ENCODE results near the gene CTTNBP2.

CTTNBP2 gene

DNA sequence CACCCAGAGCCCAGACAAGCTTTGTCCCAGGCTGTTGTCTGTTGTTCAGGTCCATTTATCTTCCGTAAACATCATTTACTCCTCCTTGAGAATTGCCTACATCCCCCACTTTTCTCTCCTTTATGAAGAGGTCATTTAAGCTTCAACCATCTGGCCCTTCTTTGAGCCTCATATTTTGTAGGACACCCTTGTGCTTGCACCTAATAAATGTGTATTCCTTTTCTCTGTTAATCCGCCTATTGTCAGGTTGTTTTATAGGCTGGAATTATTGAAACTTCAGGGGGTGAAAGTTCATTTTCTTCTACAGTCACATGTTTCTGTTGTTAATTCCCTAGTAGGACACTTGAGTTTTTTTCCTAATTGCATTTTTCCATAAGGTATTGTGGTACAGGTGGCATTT is 19.6 kb upstream of the CTTNBP2 start:
- Histone ChIP-seq H3K4me3 (ENCODE audit: low read length) (no peak overlapping the region), H3K9me3 (ENCODE audit: control insufficient read depth, low read length) (no peaks in the 10 kb centered on the region), H3K27me3 (replicated peaks; ENCODE audit: control insufficient read depth, insufficient read depth, low read length) (peaks cover 7% of the 10 kb centered on the region), H3K4me1 (ENCODE audit: control insufficient read depth, insufficient read depth, low read length) (no peaks in the 10 kb centered on the region), H3K9ac (ENCODE audit: low read length) (no peak overlapping the region), H3K36me3 (ENCODE audit: control insufficient read depth, insufficient read depth, low read length, severe bottlenecking) (no peaks in the 10 kb centered on the region)
- no peak for DNase-seq (ENCODE audit: low read depth)

DNA sequence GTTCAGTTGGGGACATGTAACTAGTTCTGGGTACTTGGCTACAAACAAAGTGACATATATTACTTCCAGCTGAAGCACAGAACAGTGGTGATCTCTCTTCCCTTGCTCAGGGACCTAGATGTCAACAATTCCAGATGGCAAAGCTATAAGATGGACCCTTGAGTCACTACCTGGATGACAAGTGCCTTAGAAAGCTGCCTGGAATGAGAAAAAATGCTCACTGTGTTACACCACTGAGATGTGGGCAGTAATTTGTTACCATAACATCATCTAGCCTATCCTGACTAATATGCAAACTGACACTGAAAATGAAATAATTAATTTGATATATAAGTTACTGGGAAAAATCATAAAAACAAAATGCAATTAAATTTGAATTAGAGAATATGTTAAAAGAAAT is 16.4 kb upstream of the CTTNBP2 start:
- DNase-seq (ENCODE audit: low read depth), result no peak
- Histone ChIP-seq H3K9me3 (ENCODE audit: control insufficient read depth, low read length) (no peaks in the 10 kb centered on the region), H3K9ac (ENCODE audit: low read length) (no peak overlapping the region), H3K27me3 (replicated peaks; ENCODE audit: control insufficient read depth, insufficient read depth, low read length) (peaks cover 3% of the 10 kb centered on the region), H3K4me3 (ENCODE audit: low read length) (no peak overlapping the region), H3K36me3 (ENCODE audit: control insufficient read depth, insufficient read depth, low read length, severe bottlenecking) (no peaks in the 10 kb centered on the region), H3K4me1 (ENCODE audit: control insufficient read depth, insufficient read depth, low read length) (no peaks in the 10 kb centered on the region)

DNA sequence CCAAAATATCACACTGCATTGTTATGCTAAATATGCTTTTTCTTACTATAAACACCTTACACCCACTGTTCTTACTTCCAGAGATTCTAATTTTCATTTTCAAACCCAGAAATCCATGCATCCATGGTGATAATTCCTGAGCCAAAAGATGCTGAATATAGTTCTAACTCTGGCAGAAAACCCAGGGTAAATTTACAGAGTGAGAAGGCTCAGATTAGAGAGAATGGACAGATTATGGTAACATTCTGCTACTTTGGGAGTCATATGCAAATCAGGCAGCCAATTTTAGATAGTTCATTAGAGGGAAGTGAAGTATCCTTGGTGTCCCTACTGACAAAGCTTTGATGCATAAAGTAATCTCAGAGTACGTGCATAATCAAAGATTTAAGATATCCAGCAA is 15.4 kb upstream of the CTTNBP2 start:
- H3K9me3 ChIP-seq (ENCODE audit: control insufficient read depth, low read length), result no peaks in the 10 kb centered on the region
- H3K9ac ChIP-seq (ENCODE audit: low read length), result no peak overlapping the region
- DNase-seq (ENCODE audit: low read depth), result no peak
- H3K4me1 ChIP-seq (ENCODE audit: control insufficient read depth, insufficient read depth, low read length), result no peaks in the 10 kb centered on the region
- peaks cover 3% of the 10 kb centered on the region for H3K27me3 ChIP-seq (replicated peaks; ENCODE audit: control insufficient read depth, insufficient read depth, low read length)
- H3K36me3 ChIP-seq (ENCODE audit: control insufficient read depth, insufficient read depth, low read length, severe bottlenecking), result no peaks in the 10 kb centered on the region
- no peak overlapping the region for H3K4me3 ChIP-seq (ENCODE audit: low read length)

DNA sequence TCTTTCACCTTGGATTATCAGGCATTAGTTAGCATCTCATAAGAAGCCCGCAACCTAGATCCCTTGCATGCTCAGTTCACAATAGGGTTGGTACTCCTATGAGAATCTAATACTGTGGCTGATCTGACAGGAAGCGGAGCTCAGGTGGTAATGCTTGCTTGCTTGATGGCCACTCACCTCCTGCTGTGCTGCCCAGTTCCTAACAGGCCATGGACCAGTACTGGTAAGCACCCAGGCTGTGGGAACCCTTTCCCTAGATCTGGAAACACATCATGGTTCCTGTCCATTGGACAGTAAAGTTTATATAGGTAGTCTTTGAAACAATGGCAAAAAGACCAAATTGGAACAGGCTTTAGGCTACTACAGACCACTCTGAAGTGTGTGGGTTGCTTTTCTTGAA is 9.4 kb upstream of the CTTNBP2 start:
- no peaks in the 10 kb centered on the region for H3K27me3 ChIP-seq (replicated peaks; ENCODE audit: control insufficient read depth, insufficient read depth, low read length)
- no peaks in the 10 kb centered on the region for H3K36me3 ChIP-seq (ENCODE audit: control insufficient read depth, insufficient read depth, low read length, severe bottlenecking)
- H3K4me1 ChIP-seq (ENCODE audit: control insufficient read depth, insufficient read depth, low read length), result no peaks in the 10 kb centered on the region
- H3K9me3 ChIP-seq (ENCODE audit: control insufficient read depth, low read length), result no peaks in the 10 kb centered on the region
- H3K4me3 ChIP-seq (ENCODE audit: low read length), result no peak overlapping the region
- DNase-seq (ENCODE audit: low read depth), result no peak
- H3K9ac ChIP-seq (ENCODE audit: low read length), result no peak overlapping the region

DNA sequence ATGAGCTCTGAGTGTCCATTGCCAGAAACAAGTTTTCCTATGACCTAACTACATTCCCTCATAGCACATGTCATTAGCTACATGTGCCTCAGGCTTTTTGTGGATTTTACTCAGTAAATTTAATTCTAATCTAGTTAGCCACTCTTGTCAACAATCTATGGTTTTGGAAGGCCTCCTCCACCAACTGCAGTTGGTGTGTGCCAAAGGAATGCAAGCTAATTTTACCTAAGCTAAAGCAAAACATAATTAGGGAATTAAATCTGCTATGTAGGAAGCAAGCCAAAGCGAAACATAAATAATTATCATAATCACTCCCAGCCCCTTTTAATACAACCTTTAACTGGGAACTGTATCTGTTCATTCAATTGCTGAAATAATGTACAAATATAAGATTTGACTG is 3.5 kb upstream of the CTTNBP2 start:
- H3K4me1 ChIP-seq (ENCODE audit: control insufficient read depth, insufficient read depth, low read length), result peaks cover 13% of the 10 kb centered on the region
- H3K36me3 ChIP-seq (ENCODE audit: control insufficient read depth, insufficient read depth, low read length, severe bottlenecking), result no peaks in the 10 kb centered on the region
- H3K9ac ChIP-seq (ENCODE audit: low read length), result no peak overlapping the region
- no peaks in the 10 kb centered on the region for H3K9me3 ChIP-seq (ENCODE audit: control insufficient read depth, low read length)
- peaks cover 6% of the 10 kb centered on the region for H3K27me3 ChIP-seq (replicated peaks; ENCODE audit: control insufficient read depth, insufficient read depth, low read length)
- DNase-seq (ENCODE audit: low read depth), result no peak
- no peak overlapping the region for H3K4me3 ChIP-seq (ENCODE audit: low read length)

DNA sequence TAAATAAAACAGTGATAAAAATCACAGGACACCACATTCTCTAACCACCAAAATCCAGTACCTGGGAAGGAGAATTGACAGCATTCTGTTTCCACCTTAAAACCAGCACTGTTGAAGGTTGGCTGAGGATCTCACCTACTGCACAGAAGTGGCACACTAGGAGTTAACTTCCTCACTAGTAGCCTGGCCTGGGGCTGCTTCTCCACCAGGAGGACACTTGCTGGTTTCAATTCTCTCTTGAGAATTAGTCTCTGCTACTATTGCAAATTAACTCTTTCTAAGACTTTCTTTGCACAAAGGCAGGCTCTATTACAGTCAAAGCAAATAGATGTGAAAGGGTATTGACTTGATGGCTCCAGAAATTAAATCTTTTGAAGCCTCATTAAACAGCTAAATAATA is 2.3 kb upstream of the CTTNBP2 start:
- no peak for DNase-seq (ENCODE audit: low read depth)
- H3K9me3 ChIP-seq (ENCODE audit: control insufficient read depth, low read length), result no peaks in the 10 kb centered on the region
- H3K4me1 ChIP-seq (ENCODE audit: control insufficient read depth, insufficient read depth, low read length), result peaks cover 13% of the 10 kb centered on the region
- H3K27me3 ChIP-seq (replicated peaks; ENCODE audit: control insufficient read depth, insufficient read depth, low read length), result peaks cover 6% of the 10 kb centered on the region
- H3K4me3 ChIP-seq (ENCODE audit: low read length), result no peak overlapping the region
- H3K9ac ChIP-seq (ENCODE audit: low read length), result no peak overlapping the region
- no peaks in the 10 kb centered on the region for H3K36me3 ChIP-seq (ENCODE audit: control insufficient read depth, insufficient read depth, low read length, severe bottlenecking)

DNA sequence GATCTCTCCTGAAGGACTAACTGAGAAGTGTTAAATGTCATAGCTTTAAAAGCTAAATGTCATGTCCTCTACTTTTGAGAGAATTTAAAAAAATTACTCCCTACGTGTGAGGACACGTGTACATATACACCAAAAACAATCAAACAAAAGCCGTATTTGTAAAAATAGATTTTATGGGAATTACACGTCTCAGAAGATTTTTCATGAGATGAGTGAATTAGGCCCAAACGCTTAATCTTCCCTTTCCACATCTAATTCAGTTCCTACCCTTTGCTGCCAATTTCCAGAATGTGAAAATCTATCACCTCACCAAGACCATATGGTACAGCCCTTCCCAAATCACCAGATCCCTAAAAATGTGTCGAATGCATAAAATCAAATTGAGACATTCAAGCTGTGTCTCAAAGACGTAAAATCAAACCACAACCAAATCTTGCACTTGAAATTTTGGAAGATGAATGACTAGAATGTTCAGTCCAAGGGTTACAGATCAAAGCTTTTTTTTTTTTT is 1.0 kb upstream of the CTTNBP2 start:
- Histone ChIP-seq H3K27me3 (replicated peaks; ENCODE audit: control insufficient read depth, insufficient read depth, low read length) (peaks cover 6% of the 10 kb centered on the region), H3K9ac (ENCODE audit: low read length) (peak overlapping the region; percentile 80), H3K4me3 (ENCODE audit: low read length) (peak overlapping the region; percentile 90), H3K4me1 (ENCODE audit: control insufficient read depth, insufficient read depth, low read length) (peaks cover 13% of the 10 kb centered on the region), H3K9me3 (ENCODE audit: control insufficient read depth, low read length) (no peaks in the 10 kb centered on the region), H3K36me3 (ENCODE audit: control insufficient read depth, insufficient read depth, low read length, severe bottlenecking) (no peaks in the 10 kb centered on the region)
- DNase-seq (ENCODE audit: low read depth), result no peak

DNA sequence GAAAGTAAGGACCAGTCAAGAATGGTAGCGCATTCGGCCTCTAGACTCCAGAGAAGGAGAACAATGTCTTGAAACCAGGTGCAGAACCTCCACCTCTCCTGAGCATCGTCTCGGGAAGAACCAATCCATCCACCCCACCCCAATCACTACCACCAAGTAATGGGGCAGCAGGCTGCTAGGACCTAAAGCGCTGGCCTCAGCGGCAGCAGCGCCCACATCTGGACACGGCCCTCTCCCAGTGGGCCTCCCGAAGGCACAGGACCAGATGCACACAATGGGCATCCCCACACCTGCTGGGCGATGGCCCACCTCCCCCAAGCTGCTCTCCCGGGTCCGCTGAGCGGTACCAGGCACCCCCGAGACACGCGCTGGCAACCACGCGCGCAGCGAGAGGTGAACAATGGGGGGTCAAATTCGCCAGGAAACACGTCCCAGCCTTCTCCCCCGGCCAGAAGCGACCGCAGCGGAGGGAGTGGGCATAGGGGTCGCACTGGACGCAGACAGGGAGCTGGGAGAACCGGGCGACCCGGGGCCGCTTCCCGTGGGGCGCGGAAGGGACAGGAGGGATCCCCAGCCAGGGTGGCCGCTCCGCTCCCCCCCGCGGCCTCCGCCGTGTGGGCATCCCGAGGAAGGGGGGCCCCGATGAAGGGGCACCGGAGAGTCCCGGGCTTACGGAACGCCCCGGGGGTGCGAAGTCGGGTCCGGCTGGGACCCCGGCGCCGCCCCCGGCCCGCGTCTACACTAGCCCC is 506 bp downstream of the CTTNBP2 start:
- peak overlapping the region; percentile 90 for H3K4me3 ChIP-seq (ENCODE audit: low read length)
- peaks cover 13% of the 10 kb centered on the region for H3K4me1 ChIP-seq (ENCODE audit: control insufficient read depth, insufficient read depth, low read length)
- H3K27me3 ChIP-seq (replicated peaks; ENCODE audit: control insufficient read depth, insufficient read depth, low read length), result peaks cover 6% of the 10 kb centered on the region
- peak overlapping the region; percentile 80 for H3K9ac ChIP-seq (ENCODE audit: low read length)
- H3K36me3 ChIP-seq (ENCODE audit: control insufficient read depth, insufficient read depth, low read length, severe bottlenecking), result no peaks in the 10 kb centered on the region
- no peaks in the 10 kb centered on the region for H3K9me3 ChIP-seq (ENCODE audit: control insufficient read depth, low read length)
- peak; percentile 29 for DNase-seq (ENCODE audit: low read depth)

DNA sequence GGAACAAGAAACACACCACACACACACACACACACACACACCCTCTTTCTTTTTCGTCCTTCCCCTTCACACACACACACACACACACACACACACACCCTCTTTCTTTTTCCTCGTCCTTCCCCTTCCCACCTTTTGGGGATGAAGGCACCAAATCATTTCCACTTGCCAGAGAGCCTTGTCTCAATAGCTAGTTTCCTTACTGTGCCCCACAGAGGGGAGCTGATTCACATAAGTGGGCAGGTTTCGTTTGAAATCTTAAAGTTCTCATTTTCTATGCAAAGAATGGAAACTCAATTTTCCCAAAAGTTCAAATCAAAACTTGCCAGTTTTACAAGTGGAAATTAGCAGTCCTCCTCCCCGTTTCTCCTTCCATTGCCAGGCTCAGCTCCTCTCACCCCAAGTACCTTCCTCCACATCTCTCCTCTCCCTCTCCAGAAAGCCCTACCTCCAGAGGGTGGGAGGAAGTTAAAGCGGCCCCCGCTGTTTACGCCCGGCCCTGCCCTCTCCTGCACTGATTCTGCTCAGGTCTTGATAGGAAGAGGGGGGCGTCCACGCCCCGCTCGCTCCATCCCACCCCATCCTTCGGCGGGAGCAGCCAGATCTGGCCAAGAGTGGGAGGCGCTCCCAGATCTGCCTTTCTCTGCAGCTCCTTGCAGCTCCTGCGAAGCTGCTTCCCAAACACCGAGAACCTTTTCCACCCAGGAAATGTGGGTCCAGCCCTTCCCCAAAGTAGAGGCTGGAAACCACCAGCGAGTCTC is 1.3 kb downstream of the CTTNBP2 start:
- peaks cover 6% of the 10 kb centered on the region for H3K27me3 ChIP-seq (replicated peaks; ENCODE audit: control insufficient read depth, insufficient read depth, low read length)
- peak; percentile 4 for DNase-seq (ENCODE audit: low read depth)
- H3K36me3 ChIP-seq (ENCODE audit: control insufficient read depth, insufficient read depth, low read length, severe bottlenecking), result no peaks in the 10 kb centered on the region
- H3K9me3 ChIP-seq (ENCODE audit: control insufficient read depth, low read length), result no peaks in the 10 kb centered on the region
- H3K9ac ChIP-seq (ENCODE audit: low read length), result peak overlapping the region; percentile 80
- peak overlapping the region; percentile 90 for H3K4me3 ChIP-seq (ENCODE audit: low read length)
- H3K4me1 ChIP-seq (ENCODE audit: control insufficient read depth, insufficient read depth, low read length), result peaks cover 13% of the 10 kb centered on the region

DNA sequence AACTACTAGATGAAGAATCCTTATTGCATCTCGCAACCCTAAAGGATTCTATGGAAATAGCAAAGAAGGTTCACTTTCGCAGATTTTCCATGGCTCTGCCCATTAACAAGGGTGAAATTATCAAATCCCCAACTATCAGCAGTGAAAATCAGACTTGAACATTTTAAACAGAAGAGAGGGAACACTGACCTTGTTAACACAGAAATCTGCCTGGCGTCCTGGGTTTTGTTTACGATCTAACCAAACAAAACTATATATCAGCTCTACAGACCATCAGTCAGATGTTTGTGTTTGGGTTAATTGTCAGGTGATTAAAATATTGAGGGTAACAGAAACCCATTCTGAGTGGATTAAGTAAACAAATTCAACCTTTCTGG is 1.9 kb downstream of the CTTNBP2 start:
- Histone ChIP-seq H3K4me1 (ENCODE audit: control insufficient read depth, insufficient read depth, low read length) (peaks cover 13% of the 10 kb centered on the region), H3K36me3 (ENCODE audit: control insufficient read depth, insufficient read depth, low read length, severe bottlenecking) (no peaks in the 10 kb centered on the region), H3K9ac (ENCODE audit: low read length) (no peak overlapping the region), H3K4me3 (ENCODE audit: low read length) (no peak overlapping the region), H3K9me3 (ENCODE audit: control insufficient read depth, low read length) (no peaks in the 10 kb centered on the region), H3K27me3 (replicated peaks; ENCODE audit: control insufficient read depth, insufficient read depth, low read length) (peaks cover 6% of the 10 kb centered on the region)
- DNase-seq (ENCODE audit: low read depth), result no peak

DNA sequence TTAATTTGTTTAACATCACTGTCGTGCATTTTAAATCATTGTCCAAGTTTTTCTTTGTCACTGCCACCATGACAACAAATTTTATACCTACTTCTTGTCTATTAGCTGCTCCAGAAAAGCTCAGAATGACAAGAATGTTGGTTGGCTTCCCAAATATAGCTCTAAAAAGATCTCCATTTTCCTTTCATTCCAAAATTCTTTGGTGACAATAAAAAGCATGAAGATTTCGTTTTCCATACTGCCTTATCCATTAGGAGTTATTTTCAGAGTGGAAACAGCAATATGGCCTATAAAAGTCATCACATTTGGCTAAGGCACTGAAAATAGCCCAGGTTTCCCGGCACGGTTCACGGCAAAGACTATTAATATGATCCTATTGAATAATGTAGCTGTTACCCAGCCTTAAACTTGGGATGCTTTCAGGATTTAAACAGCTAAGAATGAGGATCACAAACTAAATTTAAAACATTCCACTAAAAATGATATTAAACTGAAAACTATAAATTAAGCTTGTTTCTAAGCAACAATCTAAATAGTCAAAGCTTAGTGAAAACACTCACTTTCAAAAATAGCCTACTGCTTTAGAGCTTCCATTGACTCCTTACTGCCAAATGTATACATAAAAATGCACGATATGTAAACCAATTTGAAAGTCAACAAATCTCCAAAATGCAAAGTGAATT is 2.7 kb downstream of the CTTNBP2 start:
- DNase-seq (ENCODE audit: low read depth), result no peak
- H3K4me1 ChIP-seq (ENCODE audit: control insufficient read depth, insufficient read depth, low read length), result peaks cover 13% of the 10 kb centered on the region
- no peak overlapping the region for H3K9ac ChIP-seq (ENCODE audit: low read length)
- H3K4me3 ChIP-seq (ENCODE audit: low read length), result no peak overlapping the region
- H3K27me3 ChIP-seq (replicated peaks; ENCODE audit: control insufficient read depth, insufficient read depth, low read length), result peaks cover 6% of the 10 kb centered on the region
- H3K36me3 ChIP-seq (ENCODE audit: control insufficient read depth, insufficient read depth, low read length, severe bottlenecking), result no peaks in the 10 kb centered on the region
- no peaks in the 10 kb centered on the region for H3K9me3 ChIP-seq (ENCODE audit: control insufficient read depth, low read length)

Data from adipocyte (in vitro differentiated cells).